ENCODE data around the gene GCG.

The GCG gene

DNA sequence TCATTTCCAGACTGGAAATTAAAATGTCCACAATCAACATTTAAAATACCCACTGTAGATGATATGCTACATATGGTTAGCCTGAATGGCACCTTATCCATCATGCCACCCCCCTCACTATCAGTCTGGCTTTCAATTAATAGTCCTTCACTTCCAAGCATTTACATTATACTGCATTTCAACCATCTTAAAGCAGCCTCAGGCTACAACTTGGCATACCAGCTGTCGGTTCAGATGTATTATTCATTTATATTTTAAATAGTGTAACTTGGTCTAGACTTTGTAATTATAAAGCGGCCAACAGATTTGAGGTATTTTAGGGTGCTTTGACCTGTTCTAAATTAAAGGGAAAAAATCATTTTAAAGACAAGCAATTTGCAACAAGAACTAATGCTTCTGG, 2.6 kb downstream of the GCG start:
- DNase-seq: no peak

GRCh38 chr2:162148956-162149355, 3.1 kb downstream of the GCG start:
- DNase-seq: no peak

DNA sequence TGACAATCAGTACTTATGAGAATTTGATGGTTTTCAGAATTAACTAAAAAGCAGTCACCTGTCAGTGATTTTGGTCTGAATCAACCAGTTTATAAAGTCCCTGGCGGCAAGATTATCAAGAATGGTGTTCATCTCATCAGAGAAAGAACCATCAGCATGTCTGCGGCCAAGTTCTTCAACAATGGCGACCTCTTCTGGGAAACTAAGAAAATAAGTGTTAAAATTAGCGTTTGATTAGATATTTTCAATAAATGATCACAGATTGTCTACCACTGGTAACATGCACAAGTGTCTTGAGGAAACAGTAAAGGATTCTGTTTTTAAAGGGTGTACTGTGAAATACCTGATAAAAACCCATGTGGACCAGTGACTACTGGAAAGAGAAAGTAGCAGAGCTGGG, 8.1 kb downstream of the GCG start:
- DNase-seq: no peak

DNA sequence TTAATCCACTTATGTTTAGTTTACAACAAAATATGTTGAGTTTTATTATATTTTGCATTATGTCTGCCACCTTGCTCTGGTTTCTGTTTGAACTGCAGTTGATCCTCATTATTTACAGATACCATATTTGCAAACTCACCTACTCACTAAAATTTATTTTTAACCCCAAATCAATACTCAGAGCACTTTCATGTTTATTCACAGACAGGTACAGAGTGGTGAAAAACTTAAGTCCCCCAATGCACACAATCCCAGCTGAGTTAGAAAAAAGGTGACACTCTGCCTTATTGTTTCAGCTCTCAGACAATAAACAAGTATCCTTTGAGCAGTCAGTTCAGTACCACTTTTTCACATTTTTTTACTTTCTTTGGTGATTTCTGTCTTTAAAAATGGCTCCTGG, 13.7 kb downstream of the GCG start:
- no peak for DNase-seq

DNA sequence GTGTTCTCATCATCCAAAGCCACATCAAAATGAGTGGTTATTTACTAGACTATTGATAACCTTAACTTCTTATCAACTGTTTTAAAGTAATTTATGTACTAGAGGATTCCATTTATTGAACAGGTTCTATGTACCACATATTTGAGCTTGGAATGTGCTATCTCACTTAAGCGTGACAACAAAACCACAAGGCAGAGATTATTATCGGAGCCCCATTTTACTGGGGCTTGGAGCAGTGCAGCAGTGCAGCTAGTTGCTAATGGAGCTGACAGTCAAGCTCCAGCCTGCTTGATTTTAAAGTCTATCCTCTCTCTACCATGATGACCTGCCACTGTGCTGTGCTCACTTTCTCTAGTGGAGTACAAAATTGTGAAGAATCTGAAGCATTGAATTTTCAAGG, 24.6 kb downstream of the GCG start:
- DNase-seq: no peak

DNA sequence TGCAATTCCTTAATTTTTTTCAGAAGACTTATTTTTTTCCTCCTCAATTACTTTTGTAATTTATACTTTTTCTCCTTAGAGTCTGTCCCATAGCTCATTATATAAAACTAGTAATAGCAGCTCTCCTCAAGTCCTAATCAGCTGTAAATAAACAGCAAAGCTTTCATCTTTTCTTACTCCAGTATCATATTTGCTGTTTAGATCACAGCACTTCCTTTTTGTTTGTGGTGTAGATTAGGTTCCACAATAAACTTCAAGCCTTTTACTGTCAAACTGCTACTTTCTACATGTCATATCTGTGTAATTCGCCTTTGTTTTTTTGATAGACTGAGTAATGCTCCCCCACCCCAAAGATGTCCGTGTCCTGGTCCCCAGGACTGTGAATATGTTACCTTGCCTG, 25.5 kb downstream of the GCG start:
- no peak for DNase-seq

DNA sequence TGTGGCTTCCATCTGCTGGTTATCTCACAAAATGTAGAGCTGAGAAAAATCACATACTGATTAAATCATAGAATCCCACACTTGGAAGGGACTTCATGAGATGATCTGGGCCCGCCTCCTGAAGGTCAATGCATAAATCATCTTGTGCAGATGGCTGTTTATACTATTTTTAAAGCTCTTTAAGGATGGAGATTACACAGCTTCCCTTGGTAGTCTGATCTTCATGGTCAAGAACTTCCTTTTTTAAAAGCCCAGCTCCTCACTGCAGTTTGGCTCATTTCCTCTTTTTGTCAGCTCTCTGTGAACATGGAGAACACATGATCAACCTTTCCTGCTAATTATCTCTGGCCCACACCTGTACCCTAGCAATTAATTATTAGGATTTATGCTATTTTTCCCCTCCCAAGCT, 25.9 kb downstream of the GCG start:
- peak; percentile 13 for DNase-seq

GRCh38 chr2:162125138-162125537, 26.9 kb downstream of the GCG start:
- no peak for DNase-seq

GRCh38 chr2:162123806-162124758, 28.0 kb downstream of the GCG start:
- peak; percentile 56 for DNase-seq

DNA sequence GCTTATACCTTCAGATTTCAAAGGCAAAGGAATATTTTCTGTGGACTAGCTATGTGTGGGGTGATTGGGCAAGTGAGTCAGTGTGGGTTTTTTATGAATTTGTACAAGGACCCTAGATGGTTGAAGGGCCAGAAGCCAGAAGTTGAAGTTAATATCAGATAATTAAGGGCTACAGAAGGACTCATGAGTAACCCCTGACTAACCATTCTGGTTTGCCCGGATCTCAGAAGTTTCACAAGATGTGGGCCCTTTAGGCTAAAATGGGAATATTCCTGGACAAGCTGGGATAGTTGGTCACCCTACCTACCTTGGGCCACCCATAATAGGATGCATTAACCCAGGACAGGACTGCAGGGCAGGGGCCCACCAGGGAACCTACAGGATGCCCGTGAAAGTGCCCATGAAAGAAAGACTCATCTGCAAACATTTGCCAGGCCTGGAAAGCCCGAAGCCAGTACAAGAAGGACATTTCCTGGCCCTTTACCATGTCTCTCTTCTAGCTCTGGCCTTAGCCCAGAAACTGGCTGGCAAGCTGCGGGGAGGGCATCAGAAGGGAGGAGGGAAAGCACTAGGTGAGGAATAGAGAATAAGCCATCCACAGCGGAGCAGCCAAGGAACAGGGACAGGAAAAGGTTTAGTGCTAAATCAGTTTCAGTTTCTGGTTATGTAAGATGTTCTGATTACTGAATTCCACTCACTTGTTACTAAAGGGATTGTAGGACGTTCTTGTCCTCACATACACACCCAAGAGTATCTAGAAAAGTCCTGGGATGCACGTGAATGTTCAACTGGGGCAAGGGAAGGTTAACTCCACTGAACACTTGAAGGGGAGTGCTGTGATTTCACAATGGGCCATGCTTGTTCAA, 33.6 kb downstream of the GCG start:
- no peak for DNase-seq

GRCh38 chr2:162116352-162116751, 35.7 kb downstream of the GCG start:
- DNase-seq: no peak

GRCh38 chr2:162115076-162115475, 37.0 kb downstream of the GCG start:
- no peak for DNase-seq

GRCh38 chr2:162114271-162114670, 37.8 kb downstream of the GCG start:
- no peak for DNase-seq

DNA sequence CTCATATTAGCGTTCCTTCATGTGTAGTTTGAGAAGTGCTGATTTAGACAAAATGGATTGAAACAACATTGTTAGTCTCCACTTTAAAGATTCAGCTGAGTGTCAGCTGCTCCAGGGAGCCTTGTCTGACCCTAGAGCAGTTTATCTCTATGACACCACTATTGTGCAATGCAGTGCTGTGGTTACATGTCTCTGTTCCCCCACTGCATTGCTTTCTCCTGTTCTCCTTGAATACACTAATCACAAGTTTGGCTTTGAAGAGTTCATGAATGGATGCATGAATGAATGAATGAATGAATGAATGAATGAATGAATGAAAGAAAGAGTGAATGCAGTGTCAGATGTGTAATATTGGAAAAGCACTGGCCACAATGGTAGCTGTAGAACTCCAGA, 38.3 kb downstream of the GCG start:
- no peak for DNase-seq

DNA sequence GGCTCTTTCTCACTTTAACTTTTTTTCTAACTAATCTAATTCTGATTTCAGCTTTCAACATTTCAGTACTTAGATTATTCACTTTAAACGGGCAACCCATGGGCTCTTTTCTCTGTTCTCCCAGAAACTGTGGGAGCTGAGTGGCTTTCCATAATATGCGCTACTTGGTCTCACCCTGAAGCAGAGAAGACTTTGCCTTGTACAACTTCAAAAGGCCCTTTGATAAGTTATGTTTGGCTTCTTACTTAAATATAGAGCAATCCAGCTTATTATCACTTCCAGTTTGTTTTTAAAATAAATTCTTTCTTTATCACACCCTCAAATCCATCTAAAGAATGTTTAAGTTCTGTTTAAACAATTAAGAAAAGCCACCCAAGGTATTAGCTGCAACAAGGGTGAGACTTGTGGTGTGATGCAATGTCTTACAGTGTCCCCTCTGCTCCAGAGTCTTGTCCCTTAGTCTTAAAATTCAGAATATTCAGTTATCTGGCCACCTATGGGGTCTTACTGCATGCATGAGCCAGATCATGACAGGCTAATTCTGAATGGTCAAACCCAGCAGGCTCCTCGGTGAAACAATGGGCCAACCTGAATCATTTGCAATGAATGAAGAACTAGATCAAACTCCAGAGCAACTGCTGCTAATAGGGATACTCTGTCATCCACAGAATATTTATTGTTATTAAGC, 38.8 kb downstream of the GCG start:
- no peak for DNase-seq

DNA sequence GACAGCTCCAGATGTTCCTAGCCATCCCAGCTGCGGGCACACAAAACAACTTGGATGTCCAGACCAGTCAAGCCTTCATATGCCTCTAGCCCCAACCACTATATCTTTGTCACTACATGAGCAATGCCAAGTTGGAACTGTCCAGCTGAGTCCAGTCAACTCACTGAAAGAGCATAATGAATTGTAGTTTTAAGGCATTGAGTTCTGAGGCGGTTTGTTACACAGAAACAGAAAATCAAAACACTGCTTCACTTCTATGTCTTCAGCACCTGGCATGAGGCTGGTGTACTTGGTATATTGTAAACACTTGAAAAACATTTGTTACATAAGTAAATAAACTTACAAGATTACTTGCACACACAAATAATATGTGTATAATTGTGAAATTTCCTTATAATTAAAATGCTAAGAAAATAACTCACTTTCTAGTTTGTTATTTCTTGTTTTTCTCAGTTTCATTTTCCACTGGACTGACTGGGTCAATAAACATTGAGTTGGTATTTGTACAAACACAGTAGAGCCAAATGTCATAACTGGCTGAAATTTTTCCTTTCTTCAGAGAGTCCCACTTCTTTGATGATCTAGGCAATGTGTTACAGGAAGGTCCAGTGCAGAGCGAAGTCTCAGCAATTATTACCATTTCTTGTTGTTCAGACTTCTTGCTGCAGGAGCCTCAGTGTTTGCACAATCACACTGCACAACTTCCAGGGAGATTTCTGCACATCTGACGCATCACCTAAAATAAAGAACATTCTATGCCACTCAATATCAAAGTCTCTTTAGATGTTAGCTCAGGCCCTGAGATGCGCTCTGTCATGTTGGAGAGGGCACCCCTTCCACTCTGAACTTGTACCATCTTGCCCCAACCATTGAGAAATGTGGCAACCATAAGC, 39.8 kb downstream of the GCG start:
- no peak for DNase-seq

DNA sequence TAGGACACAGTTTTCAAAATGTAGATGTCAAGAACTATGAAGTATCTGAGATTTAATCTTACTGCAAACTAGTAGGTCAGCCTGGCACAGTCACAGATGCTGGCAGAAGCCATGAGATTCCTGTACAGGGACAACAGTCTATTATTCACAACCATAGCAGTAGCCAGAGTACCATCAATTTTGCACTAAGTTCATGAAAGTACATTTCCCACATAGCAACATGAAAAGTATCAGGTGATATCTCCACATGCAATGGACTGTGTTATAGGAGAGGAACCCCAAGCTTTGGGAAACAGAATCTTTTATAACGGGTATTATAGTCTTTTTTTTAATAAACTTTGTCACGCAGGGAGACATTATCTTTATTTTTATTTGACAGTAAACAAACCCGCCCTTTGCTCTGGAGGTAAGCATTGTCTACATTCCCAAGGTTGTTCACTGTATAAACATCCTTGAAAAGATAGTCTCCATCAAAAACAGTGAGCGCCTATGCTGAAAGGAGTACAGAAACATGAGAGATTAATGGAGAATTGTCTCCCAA, 44.6 kb downstream of the GCG start:
- DNase-seq: no peak

DNA sequence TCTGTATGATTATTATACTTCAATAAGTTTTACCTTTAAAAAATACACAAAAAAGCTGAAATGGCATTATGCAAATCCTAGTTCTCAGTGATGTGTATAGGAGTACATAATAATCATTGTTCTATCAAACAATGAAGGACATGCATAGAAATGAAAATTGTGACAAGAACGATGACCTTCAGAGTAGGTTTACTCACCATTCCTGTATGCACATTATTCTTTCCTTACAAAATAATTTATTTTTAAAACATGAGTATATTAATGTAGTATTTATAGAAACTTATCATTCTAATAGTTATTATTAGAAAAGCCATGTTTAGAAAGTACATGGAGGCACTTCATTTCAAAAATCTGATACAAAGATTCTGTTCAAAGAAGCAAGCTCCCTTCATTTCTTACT, 45.3 kb downstream of the GCG start:
- DNase-seq: no peak

DNA sequence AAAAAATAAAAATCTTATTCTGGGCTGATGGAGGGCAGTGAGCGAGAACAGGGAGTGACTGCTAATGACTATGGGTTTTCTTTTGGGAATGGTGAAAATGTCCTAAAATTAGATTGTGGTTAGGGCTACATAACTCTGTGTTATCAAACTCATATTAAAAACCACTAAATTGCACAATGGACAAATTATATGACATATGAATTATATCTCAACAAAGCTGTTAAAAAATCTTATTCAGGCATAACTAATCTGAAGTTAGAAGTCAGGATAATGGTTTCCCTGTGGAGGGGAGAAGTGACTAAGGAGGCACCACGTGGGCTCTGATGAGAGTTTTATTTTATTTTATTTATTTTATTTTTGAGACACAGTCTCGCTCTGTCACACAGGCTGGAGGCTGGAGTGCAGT, 45.9 kb downstream of the GCG start:
- DNase-seq: no peak

GRCh38 chr2:162103443-162104009, 48.5 kb downstream of the GCG start:
- DNase-seq: no peak

DNA sequence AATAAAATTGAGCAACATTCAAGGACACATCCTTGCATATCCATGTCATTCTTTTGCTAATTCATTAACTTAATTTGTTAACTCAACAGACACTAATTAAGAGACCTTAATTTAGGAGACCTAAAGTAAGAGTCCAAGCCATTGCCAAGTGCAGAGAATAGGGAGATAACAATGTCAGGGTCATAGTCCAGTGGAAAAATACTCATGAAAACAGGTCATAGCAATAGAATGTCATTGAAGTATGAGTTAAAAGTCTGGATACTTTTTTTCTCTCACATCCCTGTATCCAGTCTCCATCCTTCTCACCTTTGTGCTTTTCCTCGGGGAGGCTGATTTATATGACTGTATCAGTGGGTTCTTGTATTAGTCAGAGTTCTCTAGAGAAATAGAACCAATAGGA, 51.5 kb downstream of the GCG start:
- DNase-seq: no peak

DNA sequence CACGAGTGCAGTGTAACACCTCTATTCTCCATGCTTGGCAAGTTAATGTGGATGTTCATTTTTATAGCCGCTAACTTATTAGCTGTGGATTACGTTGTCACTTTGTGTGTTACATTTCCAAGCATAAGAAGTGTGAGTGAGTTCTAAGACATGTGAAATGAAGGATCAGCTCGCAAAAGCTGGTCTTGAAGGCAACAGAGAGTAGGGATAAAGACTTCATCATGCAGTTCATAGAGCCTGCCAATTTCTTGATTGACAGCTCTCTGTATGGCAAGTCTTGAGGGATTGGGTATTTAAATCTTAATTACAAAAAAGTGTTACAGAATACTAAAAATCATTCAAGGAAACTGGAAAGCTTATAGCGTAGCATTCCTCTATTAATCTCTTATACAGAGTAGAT, 52.2 kb downstream of the GCG start:
- DNase-seq: no peak
